ENCODE data around the gene SKAP1.
"Not testable (repeated sequence)": the region's sequence is repeated elsewhere in the genome, so short reads cannot be mapped to it uniquely, and the experiment has no call there.

Gene SKAP1

GRCh38 chr17:48211787-48212186 is 218.2 kb downstream of the SKAP1 start:
- no peak for DNase-seq (ENCODE audit: low read depth in 2 of 2)

GRCh38 chr17:48211011-48211410 is 219.0 kb downstream of the SKAP1 start:
- DNase-seq (ENCODE audit: low read depth in 2 of 2): no peak

- DNase-seq (ENCODE audit: low read depth in 2 of 2): no peak
Observed at GRCh38 chr17:48209973-48210372, 220.0 kb downstream of the SKAP1 start.

- no peak for DNase-seq (ENCODE audit: low read depth in 2 of 2)
Observed at GRCh38 chr17:48207776-48208544, 222.1 kb downstream of the SKAP1 start.

GRCh38 chr17:48207036-48207435 is 223.0 kb downstream of the SKAP1 start:
- DNase-seq (ENCODE audit: low read depth in 2 of 2): not testable (repeated sequence)

GRCh38 chr17:48202959-48203358 is 227.1 kb downstream of the SKAP1 start:
- DNase-seq (ENCODE audit: low read depth in 2 of 2): no peak

GRCh38 chr17:48198950-48199541 is 231.0 kb downstream of the SKAP1 start:
- no peak for DNase-seq (ENCODE audit: low read depth in 2 of 2)

- DNase-seq (ENCODE audit: low read depth in 2 of 2): no peak
Observed at GRCh38 chr17:48195910-48196309, 234.1 kb downstream of the SKAP1 start.

GRCh38 chr17:48194097-48194550 is 235.9 kb downstream of the SKAP1 start:
- DNase-seq (ENCODE audit: low read depth in 2 of 2): no peak

- DNase-seq (ENCODE audit: low read depth in 2 of 2): no peak
Observed at GRCh38 chr17:48192321-48192731, 237.7 kb downstream of the SKAP1 start.

GRCh38 chr17:48191362-48191761 is 238.7 kb downstream of the SKAP1 start:
- DNase-seq (ENCODE audit: low read depth in 2 of 2): no peak

- no peak for DNase-seq (ENCODE audit: low read depth in 2 of 2)
Observed at GRCh38 chr17:48190871-48191270, 239.1 kb downstream of the SKAP1 start.

GRCh38 chr17:48187872-48188608 is 242.0 kb downstream of the SKAP1 start:
- DNase-seq (ENCODE audit: low read depth in 2 of 2): no peak

GRCh38 chr17:48186317-48186716 is 243.7 kb downstream of the SKAP1 start:
- DNase-seq (ENCODE audit: low read depth in 2 of 2): not testable (repeated sequence)

- no peak for DNase-seq (ENCODE audit: low read depth in 2 of 2)
Observed at GRCh38 chr17:48184721-48185120, 245.3 kb downstream of the SKAP1 start.

- no peak for DNase-seq (ENCODE audit: low read depth in 2 of 2)
Observed at GRCh38 chr17:48181653-48182052, 248.4 kb downstream of the SKAP1 start.

GRCh38 chr17:48180842-48181629 is 249.0 kb downstream of the SKAP1 start:
- no peak for DNase-seq (ENCODE audit: low read depth in 2 of 2)

- no peak for DNase-seq (ENCODE audit: low read depth in 2 of 2)
Observed at GRCh38 chr17:48179071-48179945, 250.7 kb downstream of the SKAP1 start.

GRCh38 chr17:48178317-48178716 is 251.7 kb downstream of the SKAP1 start:
- DNase-seq (ENCODE audit: low read depth in 2 of 2): no peak

- DNase-seq (ENCODE audit: low read depth in 2 of 2): no peak
Observed at GRCh38 chr17:48177816-48178215, 252.2 kb downstream of the SKAP1 start.

GRCh38 chr17:48176471-48176855 is 253.6 kb downstream of the SKAP1 start:
- DNase-seq (ENCODE audit: low read depth in 2 of 2): no peak
